Keratinocyte (primary cell): Measurements from ENCODE around the gene NRG3.

Experiments used
- EZH2 ChIP-seq: IDR thresholded peaks from one replicate; pipeline ENCODE4 v1.6.1; 2012; ENCODE audit warnings: inconsistent platforms, mild to moderate bottlenecking, low read length, moderate library complexity
- TF ChIP-seq, protein P1 (sequence below), 3 experiments: IDR thresholded peaks in 1 of 3; conservative IDR thresholded peaks in 1 of 3; optimal IDR thresholded peaks in 1 of 3; 2 replicates in 2 of 3; 3 replicates in 1 of 3; pipeline versions ENCODE3 to v1.5.1; 2011; ENCODE audit warnings: low read length in 3 of 3, mild to moderate bottlenecking in 3 of 3, moderate library complexity in 2 of 3, control low read depth in 1 of 3, inconsistent platforms in 1 of 3; ENCODE audit not compliant: insufficient read depth in 2 of 3; ENCODE audit errors: extremely low read depth in 1 of 3

GRCh38 chr10:82020999-82021398, 146.0 kb downstream of the NRG3 start:
- TF ChIP-seq, protein P1, sequence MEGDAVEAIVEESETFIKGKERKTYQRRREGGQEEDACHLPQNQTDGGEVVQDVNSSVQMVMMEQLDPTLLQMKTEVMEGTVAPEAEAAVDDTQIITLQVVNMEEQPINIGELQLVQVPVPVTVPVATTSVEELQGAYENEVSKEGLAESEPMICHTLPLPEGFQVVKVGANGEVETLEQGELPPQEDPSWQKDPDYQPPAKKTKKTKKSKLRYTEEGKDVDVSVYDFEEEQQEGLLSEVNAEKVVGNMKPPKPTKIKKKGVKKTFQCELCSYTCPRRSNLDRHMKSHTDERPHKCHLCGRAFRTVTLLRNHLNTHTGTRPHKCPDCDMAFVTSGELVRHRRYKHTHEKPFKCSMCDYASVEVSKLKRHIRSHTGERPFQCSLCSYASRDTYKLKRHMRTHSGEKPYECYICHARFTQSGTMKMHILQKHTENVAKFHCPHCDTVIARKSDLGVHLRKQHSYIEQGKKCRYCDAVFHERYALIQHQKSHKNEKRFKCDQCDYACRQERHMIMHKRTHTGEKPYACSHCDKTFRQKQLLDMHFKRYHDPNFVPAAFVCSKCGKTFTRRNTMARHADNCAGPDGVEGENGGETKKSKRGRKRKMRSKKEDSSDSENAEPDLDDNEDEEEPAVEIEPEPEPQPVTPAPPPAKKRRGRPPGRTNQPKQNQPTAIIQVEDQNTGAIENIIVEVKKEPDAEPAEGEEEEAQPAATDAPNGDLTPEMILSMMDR (optimal IDR thresholded peaks at IDR 0.05 in 1 of 3, IDR thresholded peaks at IDR 0.05 in 1 of 3, conservative IDR thresholded peaks at IDR 0.05 in 1 of 3; ENCODE audit: extremely low read depth in 1 of 3, insufficient read depth in 2 of 3, low read length in 3 of 3): no peak
- no peak for TF ChIP-seq EZH2
